Erythroblast (primary cell): ENCODE measurements around the gene ARRB1.

Source experiments
- GATA1 ChIP-seq: IDR thresholded peaks from 2 replicates; pipeline ENCODE4 v1.6.1; 2011; ENCODE audit warnings: low read depth, mild to moderate bottlenecking, control low read depth, low read length, moderate library complexity
- POLR2A ChIP-seq: IDR thresholded peaks from 2 replicates; pipeline ENCODE4 v1.6.1; 2011; ENCODE audit warnings: mild to moderate bottlenecking, low read length

- TF ChIP-seq POLR2A (no peak), GATA1 (no peak)
Measured at GRCh38 chr11:75277211-75277805, 74.2 kb downstream of the ARRB1 start.
